Vagina (tissue), 2 donors: Measurements from ENCODE around the gene PGLYRP2. TPM values are rescaled to one million over a fixed set of nuclear protein-coding genes. Genes with fewer than 3 reads are reported as not detected.
"Not testable (repeated sequence)": the region's sequence is repeated elsewhere in the genome, so short reads cannot be mapped to it uniquely, and the experiment has no call there.

Experiments used
- DNase-seq, 2 donors: peaks; one replicate each; pipeline ENCODE4 v3.0.0-alpha.2; 2017; ENCODE audit errors: extremely low spot score in 2 of 2
- H3K27ac ChIP-seq: fragments of 200-600 bp; sonication (generic); one replicate; pipeline ENCODE4 v1.5.1; 2019
- H3K27me3 ChIP-seq: fragments of 200-600 bp; sonication (generic); one replicate; pipeline ENCODE4 v1.5.1; 2019
- H3K36me3 ChIP-seq, 2 donors: fragments of 200-600 bp; sonication (generic); one replicate each; pipeline ENCODE4 v1.5.1; 2017 to 2019
- H3K4me1 ChIP-seq: fragments of 200-600 bp; sonication (generic); one replicate; pipeline ENCODE4 v1.5.1; 2019
- H3K4me3 ChIP-seq, 2 donors: fragments of 200-600 bp; sonication (generic); 1 replicate in 1 of 2; 2 replicates in 1 of 2; pipeline ENCODE4 v1.5.1; 2016 to 2019
- H3K9me3 ChIP-seq: fragments of 200-600 bp; sonication (generic); one replicate; pipeline ENCODE4 v1.5.1; 2019
- CTCF ChIP-seq, 3 experiments: fragments of 450-650 bp in 2 of 3; fragments of 200-600 bp in 1 of 3; sonication (generic) in 1 of 3; IDR thresholded peaks; one replicate each; pipeline ENCODE4 v1.5.1; 2017 to 2019; ENCODE audit warnings: antibody characterized with exemption in 3 of 3, mild to moderate bottlenecking in 2 of 3, moderate library complexity in 2 of 3
- POLR2A ChIP-seq, 2 donors: fragments of 450-650 bp; IDR thresholded peaks; one replicate each; pipeline ENCODE4 v1.6.1; 2017; ENCODE audit warnings: antibody characterized with exemption in 2 of 2, mild to moderate bottlenecking in 2 of 2, moderate library complexity in 2 of 2
- POLR2AphosphoS5 ChIP-seq, 2 donors: sonication (generic); formaldehyde crosslinking; IDR thresholded peaks; one replicate each; pipeline ENCODE4 v1.9.0; 2017; ENCODE audit warnings: antibody characterized with exemption in 2 of 2, mild to moderate bottlenecking in 2 of 2, low read depth in 1 of 2; ENCODE audit not compliant: insufficient read depth in 1 of 2
- intact Hi-C: fragments of 100-400 bp; cut with DNase I; formaldehyde crosslinking; loops from one replicate; pipeline ENCODE4 v1.15.1; 2023
- total RNA-seq: library from RNA; depleted of rRNA; stranded (reverse); fragments of >200 nt; gene quantifications from one replicate; pipeline ENCODE4 v1.2.3, GENCODE V29; 2016

PGLYRP2 gene
- total RNA-seq, 1 donor from 2014 or later: not detected

GRCh38 chr19:15519433-15519976 lies 40.2 kb upstream of the PGLYRP2 start:
- H3K27me3 ChIP-seq: no peaks in the 10 kb centered on the region

GRCh38 chr19:15517778-15518177 lies 38.5 kb upstream of the PGLYRP2 start:
- Histone ChIP-seq H3K36me3 (no peaks in the 10 kb centered on the region), H3K27me3 (no peaks in the 10 kb centered on the region), H3K4me1 (no peaks in the 10 kb centered on the region), H3K9me3 (no peaks in the 10 kb centered on the region), H3K27ac (no peak overlapping the region), H3K4me3 (no peak overlapping the region)
- TF ChIP-seq CTCF (IDR thresholded peaks at IDR 0.05): no peak
- no peak for TF ChIP-seq POLR2AphosphoS5 (IDR thresholded peaks at IDR 0.05; ENCODE audit: insufficient read depth in 1 of 2, low read depth in 1 of 2)
- no peak for TF ChIP-seq POLR2A (IDR thresholded peaks at IDR 0.05)
- intact Hi-C loops: no loop called here
- no peak for DNase-seq

More at GRCh38 chr19:15519433-15519976, 40.2 kb upstream of the PGLYRP2 start:
- intact Hi-C loops: no loop called here
- no peak overlapping the region for H3K27ac ChIP-seq
- no peaks in the 10 kb centered on the region for H3K9me3 ChIP-seq
- H3K4me1 ChIP-seq: no peaks in the 10 kb centered on the region
- TF ChIP-seq POLR2A (IDR thresholded peaks at IDR 0.05) (no peak), POLR2AphosphoS5 (IDR thresholded peaks at IDR 0.05; ENCODE audit: insufficient read depth in 1 of 2, low read depth in 1 of 2) (no peak), CTCF (IDR thresholded peaks at IDR 0.05) (no peak)
- no peak overlapping the region for H3K4me3 ChIP-seq
- DNase-seq: no peak
- H3K36me3 ChIP-seq: no peaks in the 10 kb centered on the region

- Histone ChIP-seq H3K9me3 (no peaks in the 10 kb centered on the region), H3K36me3 (no peaks in the 10 kb centered on the region), H3K27ac (no peak overlapping the region), H3K4me3 (no peak overlapping the region), H3K27me3 (no peaks in the 10 kb centered on the region), H3K4me1 (no peaks in the 10 kb centered on the region)
- DNase-seq: no peak
- intact Hi-C loops: no loop called here
- TF ChIP-seq CTCF (IDR thresholded peaks at IDR 0.05) (no peak), POLR2A (IDR thresholded peaks at IDR 0.05) (no peak), POLR2AphosphoS5 (IDR thresholded peaks at IDR 0.05; ENCODE audit: insufficient read depth in 1 of 2, low read depth in 1 of 2) (no peak)
Measured at GRCh38 chr19:15516363-15516762, 37.1 kb upstream of the PGLYRP2 start.

GRCh38 chr19:15515227-15515625 lies 35.9 kb upstream of the PGLYRP2 start:
- H3K9me3 ChIP-seq, intact Hi-C loops, H3K4me3 ChIP-seq, H3K27ac ChIP-seq, H3K36me3 ChIP-seq, DNase-seq, H3K4me1 ChIP-seq, H3K27me3 ChIP-seq: not testable (repeated sequence)

- DNase-seq: no peak
- Histone ChIP-seq H3K36me3 (no peaks in the 10 kb centered on the region), H3K9me3 (no peaks in the 10 kb centered on the region), H3K4me3 (no peak overlapping the region), H3K4me1 (peaks cover 18% of the 10 kb centered on the region), H3K27me3 (no peaks in the 10 kb centered on the region), H3K27ac (no peak overlapping the region)
- intact Hi-C loops: no loop called here
- TF ChIP-seq POLR2AphosphoS5 (IDR thresholded peaks at IDR 0.05; ENCODE audit: insufficient read depth in 1 of 2, low read depth in 1 of 2) (peak in 1 of 2 donors; percentile 42), CTCF (IDR thresholded peaks at IDR 0.05) (no peak)
Measured at GRCh38 chr19:15511671-15512424, 32.5 kb upstream of the PGLYRP2 start.
